ENCODE measurements around the gene HIRIP3. TPM values are rescaled to one million over a fixed set of nuclear protein-coding genes. Genes with fewer than 3 reads are reported as not detected.

HIRIP3 gene
- polyA plus RNA-seq, 1 of the 3 experiments (the other 2 are of a cell fraction), result 18.9 TPM

DNA sequence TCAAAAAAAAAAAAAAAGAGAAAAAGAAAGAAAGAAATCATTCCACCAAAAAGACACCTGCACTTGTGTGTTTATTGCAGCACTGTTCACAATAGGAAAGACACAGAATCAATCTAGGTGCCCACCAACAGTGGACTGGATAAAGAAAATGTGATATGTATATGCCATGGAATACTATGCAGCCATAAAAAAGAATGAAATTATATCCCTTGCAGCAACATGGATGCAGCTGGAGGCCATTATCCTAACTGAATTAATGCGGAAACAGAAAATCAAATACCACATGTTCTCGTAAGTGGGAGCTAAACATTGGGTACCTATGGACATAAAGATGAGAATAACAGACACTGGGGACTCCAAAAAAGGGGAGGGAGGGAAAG lies 21.9 kb upstream of the HIRIP3 start:
- H3K27me3 ChIP-seq (ENCODE audit: insufficient read depth), result no peaks in the 10 kb centered on the region
- POLR2A ChIA-PET, result no interaction called here
- WGBS (ENCODE audit: low lambda C conversion rate), result 91% methylated on average over 2 of the region's 2 CpGs
- CTCF ChIA-PET, result interaction anchor here (0.6 to 1.3 kb wide), 4 partner anchors 12 to 60 kb away, joined by 3 to 5 read pairs (median 3); partner anchors contain the start of gene TLCD3B
- H3K36me3 ChIP-seq (replicated peaks in 1 of 2; ENCODE audit: control insufficient read depth in 1 of 2, insufficient read depth in 2 of 2, low read length in 1 of 2), result no peaks in the 10 kb centered on the region
- H2AFZ ChIP-seq (ENCODE audit: low read depth), result no peak overlapping the region
- peaks cover 3% of the 10 kb centered on the region for H3F3A ChIP-seq (replicated peaks; ENCODE audit: insufficient read depth)
- H3K4me2 ChIP-seq, result no peak overlapping the region
- H3K9me3 ChIP-seq, result no peaks in the 10 kb centered on the region
- H3K79me2 ChIP-seq (ENCODE audit: insufficient read depth), result no peaks in the 10 kb centered on the region
- no peak overlapping the region for H3K9ac ChIP-seq
- H3K4me1 ChIP-seq (ENCODE audit: control insufficient read depth in 1 of 2, insufficient read depth in 2 of 2, low read depth in 1 of 2, low read length in 1 of 2), result peaks cover 0 to 2% of the 10 kb centered on the region in 2 experiments; a peak in 1 of 4 replicates
- TF ChIP-seq RCOR1 (IDR thresholded peaks at IDR 0.05; ENCODE audit: low read length), result no peak
- TF ChIP-seq RAD21 (IDR thresholded peaks at IDR 0.05; ENCODE audit: low read length), result no peak
- no peak for TF ChIP-seq TAF1 (IDR thresholded peaks at IDR 0.05; ENCODE audit: borderline replicate concordance, low read depth, low read length)
- no peak for TF ChIP-seq YY1 (IDR thresholded peaks at IDR 0.05; ENCODE audit: low read depth)
- no peak for TF ChIP-seq FOXJ3 (CRISPR knock-in tag; IDR thresholded peaks at IDR 0.05)
- TF ChIP-seq, protein P1, sequence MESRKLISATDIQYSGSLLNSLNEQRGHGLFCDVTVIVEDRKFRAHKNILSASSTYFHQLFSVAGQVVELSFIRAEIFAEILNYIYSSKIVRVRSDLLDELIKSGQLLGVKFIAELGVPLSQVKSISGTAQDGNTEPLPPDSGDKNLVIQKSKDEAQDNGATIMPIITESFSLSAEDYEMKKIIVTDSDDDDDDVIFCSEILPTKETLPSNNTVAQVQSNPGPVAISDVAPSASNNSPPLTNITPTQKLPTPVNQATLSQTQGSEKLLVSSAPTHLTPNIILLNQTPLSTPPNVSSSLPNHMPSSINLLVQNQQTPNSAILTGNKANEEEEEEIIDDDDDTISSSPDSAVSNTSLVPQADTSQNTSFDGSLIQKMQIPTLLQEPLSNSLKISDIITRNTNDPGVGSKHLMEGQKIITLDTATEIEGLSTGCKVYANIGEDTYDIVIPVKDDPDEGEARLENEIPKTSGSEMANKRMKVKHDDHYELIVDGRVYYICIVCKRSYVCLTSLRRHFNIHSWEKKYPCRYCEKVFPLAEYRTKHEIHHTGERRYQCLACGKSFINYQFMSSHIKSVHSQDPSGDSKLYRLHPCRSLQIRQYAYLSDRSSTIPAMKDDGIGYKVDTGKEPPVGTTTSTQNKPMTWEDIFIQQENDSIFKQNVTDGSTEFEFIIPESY (IDR thresholded peaks at IDR 0.05; ENCODE audit: borderline replicate concordance, low read depth), result no peak
- TF ChIP-seq SMC3 (IDR thresholded peaks at IDR 0.05; ENCODE audit: low read depth, low read length), result no peak
- TF ChIP-seq FOXM1 (IDR thresholded peaks at IDR 0.05; ENCODE audit: low read depth), result no peak
- TF ChIP-seq, protein P2, sequence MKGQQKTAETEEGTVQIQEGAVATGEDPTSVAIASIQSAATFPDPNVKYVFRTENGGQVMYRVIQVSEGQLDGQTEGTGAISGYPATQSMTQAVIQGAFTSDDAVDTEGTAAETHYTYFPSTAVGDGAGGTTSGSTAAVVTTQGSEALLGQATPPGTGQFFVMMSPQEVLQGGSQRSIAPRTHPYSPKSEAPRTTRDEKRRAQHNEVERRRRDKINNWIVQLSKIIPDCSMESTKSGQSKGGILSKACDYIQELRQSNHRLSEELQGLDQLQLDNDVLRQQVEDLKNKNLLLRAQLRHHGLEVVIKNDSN (IDR thresholded peaks at IDR 0.05; ENCODE audit: borderline replicate concordance, low read depth), result no peak
- TF ChIP-seq RXRA (IDR thresholded peaks at IDR 0.05; ENCODE audit: borderline replicate concordance, low read depth), result no peak
- no peak for TF ChIP-seq MAX (IDR thresholded peaks at IDR 0.05; ENCODE audit: low read depth)
- no peak for TF ChIP-seq RFX5 (IDR thresholded peaks at IDR 0.05; ENCODE audit: low read length)
- no peak for TF ChIP-seq ELF1 (IDR thresholded peaks at IDR 0.05)
- no peak for TF ChIP-seq EP300 (IDR thresholded peaks at IDR 0.05; ENCODE audit: borderline replicate concordance in 1 of 2, low read depth in 1 of 2, low read length in 1 of 2)
- no peak for TF ChIP-seq POLR2AphosphoS5 (IDR thresholded peaks at IDR 0.05; ENCODE audit: low read depth, low read length)
- no peak for TF ChIP-seq JUND (IDR thresholded peaks at IDR 0.05)
- TF ChIP-seq EZH2phosphoT487 (IDR thresholded peaks at IDR 0.05; ENCODE audit: borderline replicate concordance, low read depth), result no peak
- TF ChIP-seq TCF12 (IDR thresholded peaks at IDR 0.05), result no peak
- no peak for TF ChIP-seq USF2 (IDR thresholded peaks at IDR 0.05; ENCODE audit: borderline replicate concordance, low read depth, low read length)
- no peak for TF ChIP-seq GATA2 (CRISPR knock-in tag; IDR thresholded peaks at IDR 0.05)
- H3K27ac ChIP-seq (ENCODE audit: low read depth in 2 of 2, low read length in 1 of 2), result no peak overlapping the region
- H3K4me3 ChIP-seq (ENCODE audit: low read depth in 2 of 2, low read length in 1 of 2), result no peak overlapping the region
- no peak for DNase-seq
- H3K9me2 ChIP-seq, result no peaks in the 10 kb centered on the region
- H4K20me1 ChIP-seq (ENCODE audit: insufficient read depth), result no peaks in the 10 kb centered on the region
